HG02981 (cell line): Measurements from ENCODE around the gene MS4A10.

Experiments used
- ATAC-seq: cut with Tn5 transposase; IDR thresholded peaks from one replicate; pipeline ENCODE4 v1.9.1; 2021; ENCODE audit warnings: mild to moderate bottlenecking, moderate library complexity; ENCODE audit not compliant: unreplicated experiment

Gene MS4A10

GRCh38 chr11:60786811-60787567 is 1.9 kb downstream of the MS4A10 start:
- ATAC-seq: no peak

GRCh38 chr11:60788401-60789125 is 3.4 kb downstream of the MS4A10 start:
- ATAC-seq: no peak

DNA sequence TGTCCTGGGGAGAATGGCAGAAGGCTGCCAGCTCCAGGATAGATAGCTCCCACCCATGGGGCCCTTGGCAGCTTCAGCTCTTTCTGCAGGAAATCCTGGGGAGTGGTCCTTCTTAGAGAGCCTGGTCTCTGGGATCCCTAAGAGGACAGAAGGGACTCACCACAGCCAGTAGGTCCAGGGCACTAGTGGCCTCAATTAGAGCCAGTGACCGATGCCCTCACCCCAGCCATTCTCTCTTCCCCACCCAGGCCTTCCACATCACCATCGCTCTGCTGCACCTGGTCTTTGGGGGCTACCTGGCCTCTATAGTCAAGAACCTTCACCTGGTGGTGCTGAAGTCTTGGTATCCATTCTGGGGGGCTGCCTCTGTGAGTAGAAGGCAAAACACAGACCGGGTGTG is 5.6 kb downstream of the MS4A10 start:
- ATAC-seq: no peak

DNA sequence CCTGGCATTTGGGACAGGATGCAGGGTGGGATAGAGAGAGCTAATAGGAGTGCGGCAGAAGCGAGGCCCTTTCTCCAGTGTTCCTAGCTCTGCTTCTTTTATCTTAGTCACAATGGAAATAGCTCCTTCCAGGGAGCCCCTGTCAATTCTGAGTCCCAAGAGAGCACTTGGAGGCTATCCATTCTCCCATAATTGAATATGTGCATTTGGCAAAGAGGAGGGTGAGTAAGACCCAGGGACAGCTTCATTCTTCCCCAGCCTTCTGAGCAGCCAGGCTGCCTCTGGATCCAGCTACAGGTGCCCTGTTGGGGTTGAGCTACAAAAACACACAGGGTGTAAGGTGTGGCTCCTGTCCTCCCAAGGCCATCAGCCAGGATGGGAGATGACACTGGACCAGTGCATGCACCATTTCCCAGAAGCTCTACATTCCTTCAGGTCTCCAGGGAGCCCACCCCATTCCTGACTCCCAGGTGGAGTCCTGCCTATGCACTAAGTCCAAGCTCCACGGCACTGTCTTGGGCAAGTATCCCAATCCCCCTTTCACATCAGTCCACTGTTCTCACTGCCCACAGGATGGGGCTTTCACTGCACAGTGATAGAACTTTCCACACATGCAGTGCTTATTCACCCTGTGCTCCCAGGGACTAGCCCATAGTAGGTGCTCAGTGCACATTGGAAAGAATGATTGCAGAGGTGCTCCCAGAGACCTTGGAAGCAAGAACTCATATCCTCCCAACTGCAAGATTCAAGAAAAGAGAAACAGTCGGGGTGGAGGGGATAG is 6.2 kb downstream of the MS4A10 start:
- ATAC-seq: no peak

- ATAC-seq: no peak
Measured at GRCh38 chr11:60792521-60792920, 7.4 kb downstream of the MS4A10 start.

DNA sequence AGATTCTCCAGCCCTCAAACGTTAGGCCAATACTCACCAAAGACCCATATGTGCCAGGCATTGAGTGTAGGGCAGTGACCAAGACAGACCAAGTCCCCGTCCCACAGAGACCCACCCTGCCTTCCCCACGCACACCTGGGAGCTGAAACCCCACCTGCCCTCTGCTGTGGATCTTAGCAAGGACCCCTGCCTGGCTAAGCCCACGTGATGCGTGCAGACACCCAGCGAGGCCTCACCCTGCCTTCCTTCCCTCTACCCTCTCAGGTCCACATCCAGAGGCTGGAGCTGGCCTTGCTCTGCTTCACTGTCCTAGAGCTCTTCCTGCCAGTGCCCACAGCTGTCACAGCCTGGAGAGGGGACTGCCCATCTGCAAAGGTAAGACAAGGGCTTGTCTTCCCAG is 10.2 kb downstream of the MS4A10 start:
- no peak for ATAC-seq

- no peak for ATAC-seq
Measured at GRCh38 chr11:60797846-60798630, 12.9 kb downstream of the MS4A10 start.

DNA sequence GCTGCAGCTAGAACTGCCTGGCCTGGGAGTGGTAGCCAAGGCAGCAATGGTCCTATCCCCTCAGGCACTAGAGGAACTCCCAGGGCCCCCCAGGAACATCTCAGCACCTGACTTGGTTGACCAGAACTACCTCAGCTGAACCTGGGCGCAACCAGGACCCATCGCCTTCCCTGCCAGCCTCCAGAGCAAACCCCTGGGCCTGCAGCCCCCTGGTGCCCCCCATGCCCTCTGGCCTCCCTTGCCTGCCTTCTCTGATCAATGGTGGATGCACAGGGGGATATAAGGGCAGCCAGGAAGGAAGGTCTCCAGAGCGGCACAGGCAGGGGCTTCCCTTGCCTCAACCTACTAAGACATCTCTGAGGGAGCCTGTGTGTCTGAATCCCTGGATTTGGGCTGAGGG is 13.5 kb downstream of the MS4A10 start:
- ATAC-seq: no peak

GRCh38 chr11:60801194-60801593 is 16.1 kb downstream of the MS4A10 start:
- no peak for ATAC-seq

DNA sequence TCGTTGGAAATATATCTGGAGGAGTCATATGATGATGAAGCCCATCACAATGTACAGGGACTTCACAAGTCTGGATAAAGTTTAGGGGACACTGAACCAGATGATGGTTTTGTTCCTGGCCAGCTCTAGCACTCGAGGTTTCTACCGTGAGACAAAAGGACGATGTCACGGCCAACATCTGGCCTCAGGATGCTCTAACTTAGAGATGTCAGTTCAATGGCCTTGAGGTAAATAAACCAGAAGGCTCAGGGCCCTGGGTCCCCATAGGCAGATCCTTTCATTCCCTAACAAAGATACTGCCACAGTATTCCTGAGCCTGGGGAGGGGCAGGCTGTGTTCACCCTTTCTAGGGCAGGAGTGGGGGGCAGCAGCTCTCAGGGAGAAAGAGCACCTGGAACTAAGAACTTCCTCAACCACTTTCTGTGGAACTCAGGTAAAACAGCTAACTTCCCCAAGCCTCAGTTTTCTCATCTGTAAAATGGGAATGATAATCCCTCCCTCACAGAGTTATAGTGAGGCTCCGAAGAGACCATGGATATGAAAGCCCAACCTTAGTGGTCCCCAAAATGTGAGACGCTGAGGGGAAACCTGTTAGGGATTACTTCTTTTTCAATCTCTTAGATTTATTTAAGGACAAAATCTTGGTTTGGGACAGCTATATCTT is 18.3 kb downstream of the MS4A10 start:
- ATAC-seq: no peak

DNA sequence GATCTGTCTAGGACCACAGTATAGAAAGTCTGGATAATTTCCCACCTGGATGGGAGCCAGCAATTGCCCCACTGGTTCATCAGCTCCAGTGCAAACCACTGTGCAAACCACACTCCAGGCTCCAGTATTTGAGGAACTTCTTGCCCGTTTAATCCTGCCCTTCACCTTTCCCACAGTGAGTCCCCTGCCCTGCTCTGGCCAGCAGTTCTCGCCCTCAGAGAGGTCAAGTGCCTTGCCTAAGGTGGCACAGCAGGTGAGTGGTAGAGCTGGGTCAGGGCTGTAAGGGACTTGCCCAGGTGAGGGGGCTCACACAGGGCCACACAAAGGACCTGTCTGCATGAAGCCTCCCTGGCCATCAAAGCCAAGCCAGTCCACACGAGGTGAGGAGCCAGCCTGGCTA is 24.1 kb downstream of the MS4A10 start:
- ATAC-seq: no peak

DNA sequence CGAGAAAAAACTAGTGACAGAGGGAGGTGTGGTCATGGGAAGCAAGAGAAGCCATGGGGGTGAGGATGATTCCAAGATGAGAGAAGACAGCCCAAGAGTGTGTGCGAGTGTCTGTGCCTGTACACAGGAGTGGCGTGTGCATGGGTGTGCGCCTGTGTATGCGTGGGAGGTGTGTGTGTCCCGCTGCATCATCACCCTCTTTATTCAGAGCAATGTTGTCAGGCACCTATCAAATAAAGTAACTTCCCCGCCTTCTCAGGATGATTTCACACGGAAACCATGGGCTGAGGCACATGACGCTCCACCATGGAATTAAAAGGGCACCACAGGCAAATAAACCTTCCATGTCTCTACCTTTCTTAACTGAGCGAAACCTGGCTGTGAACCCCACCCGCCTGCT is 24.6 kb downstream of the MS4A10 start:
- ATAC-seq: no peak

DNA sequence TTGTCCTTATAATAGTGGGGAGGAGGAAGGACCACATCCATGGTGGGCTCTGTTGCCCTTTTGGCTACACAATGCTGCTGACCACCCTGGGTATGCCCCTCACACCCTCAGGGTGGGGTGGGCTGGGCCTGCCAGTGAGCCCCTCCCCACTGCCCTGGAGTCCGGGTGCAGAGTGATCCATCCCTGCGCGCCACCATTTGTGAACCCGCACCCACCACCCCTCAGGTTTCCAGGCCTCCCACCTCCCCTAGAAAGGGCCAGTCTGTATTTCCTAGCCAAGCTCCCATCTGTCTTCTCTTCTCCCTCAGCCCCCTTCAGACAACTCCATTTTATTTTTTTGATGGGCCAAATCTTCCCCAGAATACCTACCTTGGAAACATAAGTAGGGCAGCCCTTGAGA is 25.0 kb downstream of the MS4A10 start:
- no peak for ATAC-seq

- no peak for ATAC-seq
Measured at GRCh38 chr11:60810569-60810968, 25.4 kb downstream of the MS4A10 start.

DNA sequence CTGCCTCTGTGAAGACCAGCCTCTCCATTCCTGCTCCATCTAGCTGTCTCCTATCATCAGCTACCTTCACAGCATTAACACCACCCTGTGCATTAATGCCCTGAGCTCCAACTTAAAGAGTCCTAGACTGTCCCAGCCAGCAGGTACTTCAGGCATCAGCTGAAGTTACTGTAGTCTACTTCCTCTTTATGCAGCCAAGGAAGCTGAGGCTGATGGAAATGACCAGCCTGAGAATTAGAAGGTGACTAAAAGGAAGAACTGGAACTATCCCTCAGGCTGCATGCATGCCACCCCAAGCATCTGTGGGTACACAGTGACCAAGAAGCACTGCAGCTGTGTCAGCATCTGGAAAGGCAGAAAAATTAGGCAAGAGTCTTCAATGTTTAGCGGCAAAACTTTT is 28.2 kb downstream of the MS4A10 start:
- no peak for ATAC-seq

DNA sequence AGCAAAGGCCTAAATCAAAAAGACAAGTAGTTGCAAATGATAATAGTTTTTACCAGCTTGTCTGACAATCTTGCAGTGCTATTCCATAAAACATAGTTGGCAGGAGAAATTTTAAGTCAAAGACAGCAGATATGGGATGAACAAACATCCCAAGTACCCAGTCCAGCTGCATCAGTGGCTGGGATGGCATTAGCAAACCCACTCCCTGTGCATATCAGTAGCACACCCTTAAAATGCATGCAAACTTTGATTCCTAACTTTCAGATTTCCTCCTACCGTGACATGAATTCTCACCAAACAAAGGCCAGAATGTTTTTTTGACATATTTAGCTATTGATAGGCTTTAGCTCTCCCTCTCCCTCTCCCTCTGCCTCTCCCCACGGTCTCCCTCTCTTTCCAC is 29.0 kb downstream of the MS4A10 start:
- ATAC-seq: no peak

GRCh38 chr11:60816590-60817157 is 31.5 kb downstream of the MS4A10 start:
- ATAC-seq: no peak

DNA sequence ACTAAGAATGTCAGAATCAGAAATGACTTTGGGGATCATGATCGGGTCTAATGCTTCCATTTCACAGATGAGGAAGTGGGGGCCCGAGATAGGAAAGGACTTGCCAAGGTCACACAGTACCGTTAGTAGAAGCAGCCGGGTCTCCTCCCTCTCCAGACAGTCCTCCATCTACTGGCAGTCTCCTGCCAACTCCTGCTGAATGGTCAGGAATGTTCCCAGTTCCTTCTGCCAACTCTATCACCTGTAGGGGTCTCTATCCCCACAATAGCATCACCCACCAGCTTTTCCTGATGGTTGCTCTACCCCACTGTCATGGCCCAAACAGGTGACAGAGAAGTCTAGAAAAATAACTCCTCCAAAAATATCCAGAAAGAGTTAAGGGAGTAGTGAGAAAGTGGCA is 32.9 kb downstream of the MS4A10 start:
- ATAC-seq: no peak

GRCh38 chr11:60821827-60822599 is 36.9 kb downstream of the MS4A10 start:
- ATAC-seq: no peak
